Measurements from ENCODE around the gene CASKIN1.

DNA sequence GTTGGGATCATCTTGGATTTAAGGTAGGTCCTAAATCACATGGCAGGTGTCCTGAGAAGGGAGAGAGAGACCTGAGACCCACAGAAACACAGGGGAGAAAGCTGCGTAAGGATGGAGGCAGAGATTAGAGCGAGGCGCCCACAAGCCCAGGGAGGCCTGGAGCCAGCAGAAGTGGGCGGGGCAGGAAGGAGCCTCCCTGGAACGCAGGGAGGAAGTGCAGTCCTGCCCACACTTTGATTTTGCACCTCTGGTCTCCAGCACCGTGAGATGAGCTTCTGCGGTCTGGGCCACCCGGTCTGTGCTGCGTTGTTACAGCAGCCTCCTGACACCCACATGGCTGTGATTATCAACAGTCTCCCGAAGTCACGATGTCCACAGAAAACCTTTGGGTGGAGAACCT is 46.2 kb upstream of the CASKIN1 start:
- TF ChIP-seq JUN (IDR thresholded peaks at IDR 0.05; ENCODE audit: low read depth, low read length) = no peak
- TF ChIP-seq, protein P1, sequence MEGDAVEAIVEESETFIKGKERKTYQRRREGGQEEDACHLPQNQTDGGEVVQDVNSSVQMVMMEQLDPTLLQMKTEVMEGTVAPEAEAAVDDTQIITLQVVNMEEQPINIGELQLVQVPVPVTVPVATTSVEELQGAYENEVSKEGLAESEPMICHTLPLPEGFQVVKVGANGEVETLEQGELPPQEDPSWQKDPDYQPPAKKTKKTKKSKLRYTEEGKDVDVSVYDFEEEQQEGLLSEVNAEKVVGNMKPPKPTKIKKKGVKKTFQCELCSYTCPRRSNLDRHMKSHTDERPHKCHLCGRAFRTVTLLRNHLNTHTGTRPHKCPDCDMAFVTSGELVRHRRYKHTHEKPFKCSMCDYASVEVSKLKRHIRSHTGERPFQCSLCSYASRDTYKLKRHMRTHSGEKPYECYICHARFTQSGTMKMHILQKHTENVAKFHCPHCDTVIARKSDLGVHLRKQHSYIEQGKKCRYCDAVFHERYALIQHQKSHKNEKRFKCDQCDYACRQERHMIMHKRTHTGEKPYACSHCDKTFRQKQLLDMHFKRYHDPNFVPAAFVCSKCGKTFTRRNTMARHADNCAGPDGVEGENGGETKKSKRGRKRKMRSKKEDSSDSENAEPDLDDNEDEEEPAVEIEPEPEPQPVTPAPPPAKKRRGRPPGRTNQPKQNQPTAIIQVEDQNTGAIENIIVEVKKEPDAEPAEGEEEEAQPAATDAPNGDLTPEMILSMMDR (IDR thresholded peaks at IDR 0.05; ENCODE audit: control extremely low read depth in 1 of 3, insufficient read depth in 1 of 3, low read depth in 1 of 3, low read length in 3 of 3) = no peak
- no peak for TF ChIP-seq SIN3A (conservative IDR thresholded peaks at IDR 0.05 in 1 of 2, IDR thresholded peaks at IDR 0.05 in 1 of 2; ENCODE audit: low read depth in 1 of 2, low read length in 2 of 2)
- no peak for TF ChIP-seq TEAD4 (IDR thresholded peaks at IDR 0.05; ENCODE audit: low read depth, low read length)
- TF ChIP-seq EP300 (IDR thresholded peaks at IDR 0.05; ENCODE audit: borderline replicate concordance in 1 of 2, low read depth in 2 of 2, low read length in 2 of 2) = no peak
- TF ChIP-seq POLR2A (IDR thresholded peaks at IDR 0.05; ENCODE audit: control extremely low read depth in 1 of 2, low read depth in 2 of 2, low read length in 2 of 2) = no peak

Data from H1 (cell line).